HUES64 (cell line): ENCODE results near the gene SLC48A1.
A peak's percentile ranks its signal among the peaks of the same experiment; 100 is the strongest.

Experiments used
- H3K27ac ChIP-seq: 2 replicates; pipeline ENCODE4 v1.7.0; 2013; ENCODE audit warnings: low read depth, low read length, inconsistent platforms
- H3K27me3 ChIP-seq: 2 replicates; pipeline ENCODE4 v1.6.1; 2013; ENCODE audit warnings: mild to moderate bottlenecking, low read length; ENCODE audit not compliant: insufficient read depth
- H3K36me3 ChIP-seq: 2 replicates; pipeline ENCODE4 v1.6.1; 2013; ENCODE audit warnings: mild to moderate bottlenecking, low read length; ENCODE audit not compliant: insufficient read depth
- H3K4me1 ChIP-seq: 2 replicates; pipeline ENCODE4 v1.6.1; 2013; ENCODE audit warnings: mild to moderate bottlenecking, low read length, moderate library complexity; ENCODE audit not compliant: insufficient read depth
- H3K4me3 ChIP-seq: 2 replicates; pipeline ENCODE4 v1.5.1; 2013; ENCODE audit warnings: mild to moderate bottlenecking, low read length, moderate library complexity
- H3K9ac ChIP-seq: 2 replicates; pipeline ENCODE4 v1.6.1; 2013; ENCODE audit warnings: mild to moderate bottlenecking, low read depth, low read length
- H3K9me3 ChIP-seq: 2 replicates; pipeline ENCODE4 v1.6.1; 2013; ENCODE audit warnings: low read depth, low read length; ENCODE audit not compliant: insufficient read depth
- WGBS: fragments of 150-250, 120-280 bp; methylation state at CpG from one replicate; pipeline ENCODE4 v1.1.7; 2013; ENCODE audit warnings: missing lambda C conversion rate; 5-methylcytosine and 5-hydroxymethylcytosine counted together

The SLC48A1 gene

GRCh38 chr12:47762850-47763465 is 10.1 kb upstream of the SLC48A1 start:
- Histone ChIP-seq H3K9ac (no peak overlapping the region), H3K4me3 (no peak overlapping the region), H3K9me3 (no peaks in the 10 kb centered on the region), H3K27me3 (0 out of 2 replicates have a peak, but pooled peaks cover 4% of the 10 kb centered on the region), H3K4me1 (peaks cover 6% of the 10 kb centered on the region), H3K27ac (no peak overlapping the region), H3K36me3 (no peaks in the 10 kb centered on the region)
- WGBS = 85% methylated on average over 3 of the region's 3 CpGs

GRCh38 chr12:47763481-47764346 is 9.3 kb upstream of the SLC48A1 start:
- H3K4me1 ChIP-seq = peaks cover 7% of the 10 kb centered on the region
- no peak overlapping the region for H3K9ac ChIP-seq
- WGBS = 81% methylated on average over 8 of the region's 8 CpGs
- H3K4me3 ChIP-seq = no peak overlapping the region
- H3K27me3 ChIP-seq = 0 out of 2 replicates have a peak, but pooled peaks cover 4% of the 10 kb centered on the region
- H3K36me3 ChIP-seq = no peaks in the 10 kb centered on the region
- no peaks in the 10 kb centered on the region for H3K9me3 ChIP-seq
- H3K27ac ChIP-seq = no peak overlapping the region

GRCh38 chr12:47766502-47767215 is 6.4 kb upstream of the SLC48A1 start:
- Histone ChIP-seq H3K4me1 (peaks cover 11% of the 10 kb centered on the region), H3K9ac (no peak overlapping the region), H3K27me3 (no peaks in the 10 kb centered on the region), H3K9me3 (no peaks in the 10 kb centered on the region), H3K4me3 (no peak overlapping the region), H3K27ac (no peak overlapping the region), H3K36me3 (no peaks in the 10 kb centered on the region)
- 91% methylated on average over 5 of the region's 5 CpGs for WGBS

GRCh38 chr12:47767216-47767724 is 5.8 kb upstream of the SLC48A1 start:
- WGBS = 54% methylated on average over 4 of the region's 4 CpGs
- Histone ChIP-seq H3K9me3 (no peaks in the 10 kb centered on the region), H3K36me3 (no peaks in the 10 kb centered on the region), H3K4me1 (peaks cover 11% of the 10 kb centered on the region), H3K4me3 (no peak overlapping the region), H3K27ac (no peak overlapping the region), H3K9ac (no peak overlapping the region), H3K27me3 (no peaks in the 10 kb centered on the region)

- 67% methylated on average over 2 of the region's 2 CpGs for WGBS
Observed at GRCh38 chr12:47768323-47768811, 4.7 kb upstream of the SLC48A1 start.

GRCh38 chr12:47769234-47770085 is 3.6 kb upstream of the SLC48A1 start:
- Histone ChIP-seq H3K36me3 (no peaks in the 10 kb centered on the region), H3K9me3 (no peaks in the 10 kb centered on the region), H3K4me1 (peaks cover 11% of the 10 kb centered on the region), H3K9ac (no peak overlapping the region), H3K27me3 (peaks cover 12% of the 10 kb centered on the region), H3K4me3 (no peak overlapping the region), H3K27ac (no peak overlapping the region)
- 93% methylated on average over 4 of the region's 4 CpGs for WGBS

More at GRCh38 chr12:47768323-47768811, 4.7 kb upstream of the SLC48A1 start:
- Histone ChIP-seq H3K36me3 (no peaks in the 10 kb centered on the region), H3K4me1 (peaks cover 11% of the 10 kb centered on the region), H3K27me3 (peaks cover under 1% of the 10 kb centered on the region; the same call in 1 of the 2 replicates), H3K9me3 (no peaks in the 10 kb centered on the region), H3K9ac (no peak overlapping the region), H3K4me3 (no peak overlapping the region), H3K27ac (no peak overlapping the region)

- Histone ChIP-seq H3K36me3 (no peaks in the 10 kb centered on the region), H3K27ac (no peak overlapping the region), H3K27me3 (peaks cover 13% of the 10 kb centered on the region), H3K9ac (no peak overlapping the region), H3K9me3 (no peaks in the 10 kb centered on the region), H3K4me3 (no peak overlapping the region), H3K4me1 (peaks cover 11% of the 10 kb centered on the region)
- WGBS = 93% methylated on average over 3 of the region's 3 CpGs
Observed at GRCh38 chr12:47770086-47770726, 2.8 kb upstream of the SLC48A1 start.

- no peaks in the 10 kb centered on the region for H3K9me3 ChIP-seq
- no peak overlapping the region for H3K27ac ChIP-seq
- 92% methylated on average over 4 of the region's 6 CpGs for WGBS
- H3K4me3 ChIP-seq = no peak overlapping the region
- H3K9ac ChIP-seq = no peak overlapping the region
- peaks cover 11% of the 10 kb centered on the region for H3K4me1 ChIP-seq
- peaks cover 13% of the 10 kb centered on the region for H3K27me3 ChIP-seq
- no peaks in the 10 kb centered on the region for H3K36me3 ChIP-seq
Observed at GRCh38 chr12:47771304-47771703, 1.7 kb upstream of the SLC48A1 start.

- peak overlapping the region; percentile 68; the same call in 1 of the 2 replicates for H3K4me3 ChIP-seq
- 77% methylated on average over 13 of the region's 13 CpGs for WGBS
- peaks cover 13% of the 10 kb centered on the region for H3K27me3 ChIP-seq
- H3K9me3 ChIP-seq = no peaks in the 10 kb centered on the region
- no peak overlapping the region for H3K9ac ChIP-seq
- H3K27ac ChIP-seq = no peak overlapping the region
- peaks cover 15% of the 10 kb centered on the region for H3K4me1 ChIP-seq
- no peaks in the 10 kb centered on the region for H3K36me3 ChIP-seq
Observed at GRCh38 chr12:47772094-47772660, 861 bp upstream of the SLC48A1 start.

GRCh38 chr12:47772738-47773061 is 338 bp upstream of the SLC48A1 start:
- no peaks in the 10 kb centered on the region for H3K36me3 ChIP-seq
- no peak overlapping the region for H3K27ac ChIP-seq
- peaks cover 13% of the 10 kb centered on the region for H3K27me3 ChIP-seq
- 20% methylated on average over 14 of the region's 17 CpGs for WGBS
- H3K9ac ChIP-seq = peak overlapping the region; percentile 30; the same call in 1 of the 2 replicates
- peak overlapping the region; percentile 68 for H3K4me3 ChIP-seq
- H3K9me3 ChIP-seq = no peaks in the 10 kb centered on the region
- peaks cover 15% of the 10 kb centered on the region for H3K4me1 ChIP-seq
